NCI-H774 (cell line): ENCODE measurements around the gene YTHDF2.
A peak's percentile ranks its signal among the peaks of the same experiment; 100 is the strongest.
"Not testable (repeated sequence)": the region's sequence is repeated elsewhere in the genome, so short reads cannot be mapped to it uniquely, and the experiment has no call there.

Source experiments
- DNase-seq: peaks from one replicate; lab custom pipeline; 2025; lab: John Stamatoyannopoulos, UW

Gene YTHDF2

DNA sequence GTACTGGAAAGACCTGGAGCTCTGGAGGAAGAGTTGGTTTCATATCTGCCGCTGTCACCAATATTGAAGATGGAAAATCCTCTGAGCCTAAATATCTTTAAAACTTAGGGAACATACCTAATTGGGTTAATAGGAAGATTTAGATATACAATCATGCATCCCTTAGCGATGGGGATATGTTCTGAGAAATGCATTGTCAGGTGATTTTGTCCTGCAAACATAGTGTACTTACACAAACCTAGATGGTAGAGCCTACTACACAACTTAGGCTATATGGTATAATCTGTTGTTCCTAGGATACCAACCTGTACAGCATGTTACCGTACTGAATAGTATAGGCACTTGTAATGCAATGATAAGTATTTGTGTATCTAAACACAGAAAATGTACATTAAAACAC lies 22.5 kb downstream of the YTHDF2 start:
- no peak for DNase-seq

DNA sequence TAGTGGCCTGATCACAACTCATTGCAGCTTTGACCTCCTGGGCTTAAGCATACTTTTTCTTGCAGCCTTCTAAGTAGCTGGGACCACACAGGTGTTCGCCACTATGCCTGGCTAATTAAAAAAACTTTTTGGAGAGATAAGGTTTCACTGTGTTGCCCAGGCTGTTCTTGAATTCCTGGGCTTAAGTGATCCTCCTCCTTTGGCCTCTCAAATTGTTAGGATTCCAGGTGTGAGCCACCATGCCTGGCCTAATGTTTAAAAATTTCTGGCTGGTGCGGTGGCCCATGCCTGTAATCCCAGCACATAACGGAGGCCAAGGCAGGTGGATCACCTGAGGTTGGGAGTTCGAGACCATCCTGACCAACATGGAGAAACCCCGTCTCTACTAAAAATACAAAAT lies 24.4 kb downstream of the YTHDF2 start:
- DNase-seq: no peak

- DNase-seq: no peak
These were observed 29.9 kb downstream of the YTHDF2 start for GRCh38 chr1:28766532-28767183.

- no peak for DNase-seq
These were observed 33.9 kb downstream of the YTHDF2 start for GRCh38 chr1:28770601-28771165.

DNA sequence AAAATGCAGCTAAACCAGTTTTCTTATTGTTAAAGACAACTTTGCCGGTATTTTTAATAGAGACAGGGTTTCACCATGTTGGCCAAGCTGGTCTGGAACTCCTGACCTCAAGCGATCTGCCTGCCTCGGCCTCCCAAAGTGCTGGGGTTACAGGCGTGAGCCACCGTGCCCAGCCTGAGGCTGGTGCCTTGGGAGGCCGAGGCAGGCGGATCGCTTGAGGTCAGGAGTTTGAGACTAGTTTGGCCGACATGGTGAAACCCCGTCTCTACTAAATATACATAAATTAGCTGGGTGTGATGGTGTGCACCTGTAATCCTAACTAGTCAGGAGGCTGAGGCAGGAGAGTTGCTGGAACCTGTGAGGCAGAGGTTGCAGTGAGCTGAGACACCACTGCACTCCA lies 35.2 kb downstream of the YTHDF2 start:
- DNase-seq: not testable (repeated sequence)

DNA sequence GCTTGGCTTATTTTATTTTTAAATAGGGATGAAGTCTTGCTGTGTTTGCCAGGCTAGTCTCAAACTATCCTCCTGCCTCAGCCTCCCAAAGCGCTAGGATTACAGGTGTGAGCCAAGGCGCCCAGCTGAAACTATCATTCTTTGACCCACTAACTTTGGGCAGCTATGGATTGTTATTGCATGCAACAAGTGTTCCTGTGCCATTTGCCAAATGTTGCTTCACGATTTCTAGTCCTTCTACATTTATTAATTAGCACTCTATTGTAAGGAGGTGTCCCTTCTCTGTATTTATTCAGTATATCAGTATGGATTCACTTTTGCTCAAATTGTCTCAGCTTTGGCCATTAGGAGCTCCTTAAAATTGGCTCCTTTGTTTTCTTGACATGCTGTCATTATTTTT lies 36.4 kb downstream of the YTHDF2 start:
- DNase-seq: no peak

- peak; percentile 55 for DNase-seq
These were observed 38.6 kb downstream of the YTHDF2 start for GRCh38 chr1:28775121-28775942.

- DNase-seq: no peak
These were observed 39.6 kb downstream of the YTHDF2 start for GRCh38 chr1:28776341-28776740.

GRCh38 chr1:28778021-28778420 lies 41.3 kb downstream of the YTHDF2 start:
- DNase-seq: no peak

GRCh38 chr1:28779751-28780408 lies 43.1 kb downstream of the YTHDF2 start:
- no peak for DNase-seq

GRCh38 chr1:28781305-28781704 lies 44.6 kb downstream of the YTHDF2 start:
- no peak for DNase-seq

DNA sequence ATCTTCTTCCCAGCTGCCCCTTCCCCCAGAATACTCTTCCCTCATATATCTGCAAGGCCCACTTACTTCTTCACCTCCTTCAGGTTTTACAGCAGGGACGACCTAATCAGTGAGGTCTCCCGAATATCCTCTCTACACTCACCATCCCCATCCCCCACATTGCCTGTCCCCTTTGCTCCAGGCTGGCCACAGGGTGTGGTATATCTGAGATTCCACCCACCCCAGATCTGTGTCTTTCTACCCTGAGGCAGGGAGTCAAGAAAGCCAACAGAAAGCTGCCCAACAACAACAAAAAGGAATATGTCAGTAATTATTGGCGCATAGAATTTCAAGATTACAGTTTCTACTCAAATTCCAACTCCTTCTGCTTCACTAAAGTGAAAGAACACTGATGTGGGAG lies 45.3 kb downstream of the YTHDF2 start:
- DNase-seq: no peak

DNA sequence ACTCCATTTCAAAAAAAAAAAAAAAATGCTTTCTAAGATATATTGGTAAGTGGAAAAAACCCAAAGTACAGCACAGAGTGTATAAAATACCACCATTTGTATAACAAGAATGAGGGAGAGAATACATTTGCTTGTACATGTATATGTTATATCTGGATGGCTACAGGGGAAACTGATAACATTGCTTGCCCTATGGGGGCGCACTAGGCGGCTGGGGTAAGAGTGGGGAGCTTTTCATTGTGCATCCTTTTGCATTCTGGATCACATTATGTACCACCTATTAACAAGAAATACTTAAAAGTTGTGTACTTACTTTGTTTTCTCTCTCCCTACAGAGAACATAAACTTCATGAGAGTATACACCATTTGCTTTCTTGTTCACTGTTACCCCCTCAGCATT lies 46.6 kb downstream of the YTHDF2 start:
- no peak for DNase-seq

- no peak for DNase-seq
These were observed 52.7 kb downstream of the YTHDF2 start for GRCh38 chr1:28789412-28789811.

GRCh38 chr1:28789816-28790215 lies 53.1 kb downstream of the YTHDF2 start:
- DNase-seq: no peak

DNA sequence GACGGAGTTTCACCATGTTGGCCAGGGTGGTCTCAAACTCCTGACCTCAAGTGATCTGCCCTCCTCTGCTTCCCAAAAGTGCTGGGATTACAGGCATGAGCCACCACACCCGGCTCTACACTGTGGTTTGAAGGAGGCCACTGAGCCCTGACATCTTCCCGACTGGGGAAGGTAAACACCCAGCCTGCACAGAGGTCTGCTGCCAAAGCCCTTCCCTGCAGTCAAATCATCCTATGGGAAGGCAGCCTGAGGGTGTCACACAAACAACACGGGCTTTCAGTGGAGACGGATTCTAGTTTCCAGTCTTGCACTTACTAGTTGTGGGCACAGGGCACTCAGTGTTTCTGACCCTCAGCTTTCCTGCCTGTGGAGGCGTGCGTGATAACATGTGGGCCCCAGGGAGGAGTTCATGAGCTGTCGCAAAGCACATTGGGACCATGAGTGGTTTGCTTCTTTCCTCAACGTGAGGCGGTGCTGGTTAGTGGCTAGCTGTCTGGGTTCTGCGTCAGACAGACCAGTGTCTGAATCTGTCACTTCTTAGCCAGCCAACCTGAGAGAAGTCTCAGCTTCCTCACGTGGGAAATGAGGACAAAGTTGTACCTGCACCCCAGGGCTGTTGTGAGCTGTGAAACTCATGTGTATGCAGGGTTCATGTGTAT lies 53.8 kb downstream of the YTHDF2 start:
- DNase-seq: no peak

DNA sequence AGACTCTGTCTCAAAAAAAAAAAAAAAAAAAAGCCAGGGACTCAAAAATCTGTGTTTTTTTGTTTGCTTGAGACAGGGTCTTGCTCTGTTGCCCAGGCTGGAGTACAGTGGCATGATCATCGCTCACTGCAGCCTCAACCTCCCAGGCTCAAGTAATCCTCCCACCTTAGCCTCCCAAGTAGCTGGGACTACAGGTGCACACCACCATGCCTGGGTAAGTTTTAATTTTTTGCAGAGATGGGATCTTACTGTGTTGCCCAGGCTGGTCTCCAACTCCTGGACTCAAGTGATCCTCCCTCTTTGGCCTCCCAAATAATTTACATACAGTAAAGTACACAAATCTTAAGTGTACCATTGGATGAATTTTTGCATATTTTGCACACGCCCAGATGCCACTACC lies 55.2 kb downstream of the YTHDF2 start:
- DNase-seq: not testable (repeated sequence)

DNA sequence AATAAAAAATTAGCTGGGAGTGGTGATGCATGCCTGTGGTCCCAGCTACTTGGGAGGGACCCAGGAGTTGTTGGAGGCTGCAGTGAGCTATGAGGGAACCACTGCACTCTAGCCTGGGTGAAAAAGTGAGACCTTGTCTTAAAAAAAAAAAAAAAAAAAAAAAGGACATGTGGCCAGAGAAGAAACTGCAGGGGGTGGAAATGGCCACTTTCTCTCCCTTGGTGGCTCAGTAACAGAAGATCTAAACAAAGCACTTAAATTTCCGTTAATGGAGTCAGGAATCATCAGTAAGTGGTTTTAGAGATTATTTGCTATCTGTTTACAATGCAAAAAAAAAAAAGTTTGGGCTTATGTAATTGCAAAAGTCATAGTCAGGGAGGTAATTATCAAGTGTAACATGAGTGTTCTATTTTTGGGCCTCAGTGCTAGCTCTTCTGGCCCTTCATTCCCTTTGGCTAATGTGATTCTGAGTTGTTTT lies 55.9 kb downstream of the YTHDF2 start:
- DNase-seq: no peak

DNA sequence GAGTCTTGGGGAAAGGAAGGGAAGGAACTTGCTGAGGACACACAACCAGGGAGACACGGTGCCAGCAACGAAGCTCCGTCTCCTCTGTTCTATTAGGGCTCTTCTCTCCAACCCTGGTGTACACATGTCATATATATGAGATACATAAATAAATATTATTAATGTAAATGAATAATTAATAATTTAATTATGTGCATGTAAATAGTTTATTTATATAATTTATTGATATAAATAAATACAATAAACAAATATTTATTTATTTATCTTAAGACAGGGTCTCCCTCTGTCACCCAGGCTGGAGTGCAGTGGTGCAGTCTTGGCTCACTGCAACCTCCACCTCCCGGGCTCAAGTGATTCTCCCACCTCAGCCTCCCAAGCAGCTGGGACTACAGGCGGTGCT lies 57.8 kb downstream of the YTHDF2 start:
- not testable (repeated sequence) for DNase-seq

GRCh38 chr1:28796352-28797211 lies 59.8 kb downstream of the YTHDF2 start:
- no peak for DNase-seq

DNA sequence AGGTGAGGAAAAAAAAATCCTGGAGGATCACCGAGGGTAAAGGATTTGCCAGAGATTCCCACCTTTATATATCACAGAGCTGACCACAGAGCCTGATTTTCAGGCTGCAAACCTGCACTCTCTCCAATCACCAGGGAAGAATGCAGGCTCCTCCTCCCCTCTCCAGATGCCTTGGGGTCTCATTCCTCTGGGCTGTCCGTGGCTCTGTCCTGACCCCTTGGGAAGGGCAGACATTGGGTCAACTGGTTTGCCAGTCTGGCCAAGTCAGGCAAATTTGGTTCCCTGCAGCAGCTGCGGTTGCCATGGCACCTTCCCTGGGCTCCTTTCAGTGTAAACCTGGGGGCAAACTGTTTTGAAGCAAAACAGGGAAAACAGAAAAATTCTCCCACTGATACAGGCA lies 63.6 kb downstream of the YTHDF2 start:
- DNase-seq: no peak
